BE2C (cell line): ENCODE data around the gene MVB12B.
"Not testable (repeated sequence)": the region's sequence is repeated elsewhere in the genome, so short reads cannot be mapped to it uniquely, and the experiment has no call there.

Experiments used
- DNase-seq: peaks from one replicate; pipeline ENCODE4 v3.0.0-alpha.2; 2020
- H3K27me3 ChIP-seq: fragments of 250-450 bp; sonication (Bioruptor Pico); 2 replicates; pipeline ENCODE4 v1.5.1; 2020; ENCODE audit warnings: mild to moderate bottlenecking
- H3K36me3 ChIP-seq: fragments of 250-450 bp; sonication (Bioruptor Pico); 2 replicates; pipeline ENCODE4 v1.5.1; 2020; ENCODE audit warnings: mild to moderate bottlenecking
- H3K4me1 ChIP-seq: fragments of 250-450 bp; sonication (Bioruptor Pico); 2 replicates; pipeline ENCODE4 v1.5.1; 2020
- H3K4me3 ChIP-seq: 2 replicates; pipeline ENCODE4 v1.5.1; 2011; ENCODE audit warnings: low read depth, low read length
- H3K9me3 ChIP-seq: fragments of 250-450 bp; sonication (Bioruptor Pico); 2 replicates; pipeline ENCODE4 v1.5.1; 2020
- CTCF ChIP-seq: IDR thresholded peaks from 2 replicates; pipeline ENCODE4 v1.5.1; 2012; ENCODE audit warnings: mild to moderate bottlenecking, low read depth, low read length

The MVB12B gene

GRCh38 chr9:126533926-126534310 lies 207.3 kb downstream of the MVB12B start:
- H3K9me3 ChIP-seq: no peaks in the 10 kb centered on the region
- peaks cover 63% of the 10 kb centered on the region for H3K4me1 ChIP-seq
- no peak for DNase-seq
- peak overlapping the region; percentile 20; the same call in 1 of the 2 replicates for H3K4me3 ChIP-seq
- no peaks in the 10 kb centered on the region for H3K27me3 ChIP-seq
- no peak for TF ChIP-seq CTCF
- H3K36me3 ChIP-seq: no peaks in the 10 kb centered on the region

GRCh38 chr9:126534431-126535186 lies 208.0 kb downstream of the MVB12B start:
- peaks cover 60% of the 10 kb centered on the region for H3K4me1 ChIP-seq
- no peak for TF ChIP-seq CTCF
- H3K27me3 ChIP-seq: no peaks in the 10 kb centered on the region
- no peaks in the 10 kb centered on the region for H3K36me3 ChIP-seq
- no peaks in the 10 kb centered on the region for H3K9me3 ChIP-seq
- H3K4me3 ChIP-seq: peak overlapping the region; percentile 20; the same call in 1 of the 2 replicates
- DNase-seq: peak; percentile 99

- no peak for DNase-seq
- Histone ChIP-seq H3K9me3 (no peaks in the 10 kb centered on the region), H3K27me3 (no peaks in the 10 kb centered on the region), H3K36me3 (no peaks in the 10 kb centered on the region), H3K4me1 (peaks cover 58% of the 10 kb centered on the region), H3K4me3 (no peak overlapping the region)
- no peak for TF ChIP-seq CTCF
Measured at GRCh38 chr9:126536131-126536530, 209.5 kb downstream of the MVB12B start.

GRCh38 chr9:126536841-126537465 lies 210.3 kb downstream of the MVB12B start:
- no peaks in the 10 kb centered on the region for H3K9me3 ChIP-seq
- DNase-seq: no peak
- TF ChIP-seq CTCF: no peak
- no peaks in the 10 kb centered on the region for H3K27me3 ChIP-seq
- peaks cover 50% of the 10 kb centered on the region for H3K4me1 ChIP-seq
- no peaks in the 10 kb centered on the region for H3K36me3 ChIP-seq
- no peak overlapping the region for H3K4me3 ChIP-seq

- no peak for TF ChIP-seq CTCF
- Histone ChIP-seq H3K4me1 (peaks cover 34% of the 10 kb centered on the region), H3K9me3 (no peaks in the 10 kb centered on the region), H3K36me3 (no peaks in the 10 kb centered on the region), H3K4me3 (no peak overlapping the region), H3K27me3 (no peaks in the 10 kb centered on the region)
- DNase-seq: no peak
Measured at GRCh38 chr9:126538550-126538949, 211.9 kb downstream of the MVB12B start.

GRCh38 chr9:126540398-126540797 lies 213.8 kb downstream of the MVB12B start:
- not testable (repeated sequence) for H3K9me3 ChIP-seq, H3K27me3 ChIP-seq, H3K36me3 ChIP-seq, DNase-seq, H3K4me3 ChIP-seq
- H3K4me1 ChIP-seq: peaks cover 21% of the 10 kb centered on the region
